Panc1 (cell line): Measurements from ENCODE around the gene NIPAL3. TPM values are rescaled to one million over a fixed set of nuclear protein-coding genes. Genes with fewer than 3 reads are reported as not detected.

Source experiments
- ATAC-seq: fragments of 200-7000 bp; cut with Tn5 transposase; 2 replicates; pipeline ENCODE4 v1.9.1; 2020; ENCODE audit warnings: mild to moderate bottlenecking, moderate library complexity
- BruUV-seq: library from RNA; stranded (reverse); fragments of 400-500 nt; replicated peaks from 2 replicates; lab custom pipeline; 2021; lab: Mats Ljungman, UMichigan
- CTCF ChIA-PET: fragments of 300-600 bp; sonication (Branson Sonifier 250); formaldehyde crosslinking; loops from one replicate; lab custom pipeline; 2022; ENCODE audit warnings: antibody characterized with exemption; lab: Charles Lee
- POLR2A ChIA-PET: fragments of 300-600 bp; sonication (Branson Sonifier 250); formaldehyde crosslinking; loops from one replicate; lab custom pipeline; 2022; ENCODE audit warnings: antibody characterized with exemption; lab: Charles Lee
- DNase-seq: peaks from one replicate; pipeline ENCODE4 v3.0.0-alpha.2; 2010; ENCODE audit warnings: low read depth, low spot score
- H3K27ac ChIP-seq: 2 replicates; pipeline ENCODE4 v1.5.1; 2011; ENCODE audit warnings: mild to moderate bottlenecking, low read length, inconsistent platforms
- H3K27me3 ChIP-seq: fragments of 200-500 bp; sonication (Bioruptor generic); 2 replicates; pipeline ENCODE4 v1.6.0; 2014; ENCODE audit warnings: low read length, inconsistent platforms; ENCODE audit not compliant: control insufficient read depth, insufficient read depth
- H3K36me3 ChIP-seq: fragments of 200-500 bp; sonication (Bioruptor generic); 2 replicates; pipeline ENCODE4 v1.5.1; 2014; ENCODE audit warnings: inconsistent platforms, mild to moderate bottlenecking, low read length, moderate library complexity; ENCODE audit not compliant: control insufficient read depth, insufficient read depth
- H3K4me1 ChIP-seq: 2 replicates; pipeline ENCODE4 v1.5.1; 2011; ENCODE audit warnings: inconsistent platforms, mild to moderate bottlenecking, low read length, moderate library complexity; ENCODE audit not compliant: control insufficient read depth, insufficient read depth
- H3K4me3 ChIP-seq, 2 experiments: 2 replicates each; pipeline ENCODE4 v1.5.1; 2011 to 2012; ENCODE audit warnings: low read depth in 2 of 2, low read length in 2 of 2, mild to moderate bottlenecking in 2 of 2, inconsistent platforms in 1 of 2, moderate library complexity in 1 of 2
- H3K9me3 ChIP-seq: fragments of 200-500 bp; sonication (Bioruptor generic); 2 replicates; pipeline ENCODE4 v1.5.1; 2014; ENCODE audit warnings: low read depth, mild to moderate bottlenecking, inconsistent platforms, low read length, moderate library complexity; ENCODE audit not compliant: control insufficient read depth, insufficient read depth
- CTCF ChIP-seq: fragments of 450-650 bp; IDR thresholded peaks from 2 replicates; pipeline ENCODE4 v1.5.1; 2017; ENCODE audit warnings: mild to moderate bottlenecking
- POLR2AphosphoS5 ChIP-seq: IDR thresholded peaks from 2 replicates; pipeline ENCODE4 v1.6.1; 2012; ENCODE audit warnings: mild to moderate bottlenecking, low read depth, low read length, moderate library complexity
- REST ChIP-seq, 2 experiments: IDR thresholded peaks; 2 replicates each; pipeline ENCODE4 v1.6.1; 2011 to 2012; ENCODE audit warnings: low read depth in 2 of 2, control low read depth in 1 of 2, low read length in 1 of 2, mild to moderate bottlenecking in 1 of 2, moderate library complexity in 1 of 2; ENCODE audit not compliant: insufficient read depth in 1 of 2
- SIN3A ChIP-seq: IDR thresholded peaks from 2 replicates; pipeline ENCODE4 v1.6.1; 2012; ENCODE audit warnings: low read depth, mild to moderate bottlenecking, low read length, moderate library complexity, borderline replicate concordance; ENCODE audit not compliant: insufficient read depth
- TCF7L2 ChIP-seq: IDR thresholded peaks from 2 replicates; pipeline ENCODE4 v1.6.1; 2011; ENCODE audit warnings: mild to moderate bottlenecking, low read depth, low read length, inconsistent platforms
- in situ Hi-C: cut with HindIII; loops from 2 replicates; pipeline ENCODE4 v1.10.0; 2016; ENCODE audit warnings: low sequenced_read_pairs, low pct_unique_long_range_greater_than_20kb
- intact Hi-C: fragments of 100-400 bp; cut with micrococcal nuclease; formaldehyde crosslinking; loops from one replicate; pipeline ENCODE4 v1.10.0; 2022; ENCODE audit not compliant: unreplicated experiment
- total RNA-seq: library from RNA; stranded (reverse); gene quantifications from one replicate; pipeline ENCODE4 v1.2.1, GENCODE V29; 2021; ENCODE audit not compliant: unreplicated experiment

The NIPAL3 gene
- total RNA-seq, 1 experiment from 2014 or later = 13.6 TPM

- in situ Hi-C loops = no loop called here
- no peak for DNase-seq
- no peak for TF ChIP-seq TCF7L2
- no peak for TF ChIP-seq CTCF
- TF ChIP-seq REST (IDR thresholded peaks at IDR 0.05; ENCODE audit: insufficient read depth in 1 of 2, low read depth in 2 of 2, low read length in 1 of 2) = no peak
- TF ChIP-seq POLR2AphosphoS5 = no peak
- no peak for TF ChIP-seq SIN3A
- no peaks in the 10 kb centered on the region for H3K9me3 ChIP-seq
- no TSS peak for BruUV-seq
- intact Hi-C loops = no loop called here
- no peak overlapping the region for H3K4me3 ChIP-seq
- H3K4me1 ChIP-seq = peaks cover 8% of the 10 kb centered on the region
- ChIA-PET CTCF (interaction anchor here (0.6 to 0.7 kb wide), 3 partner anchors 9 to 227 kb away, joined by 4 read pairs; no protein-coding TSS in a partner anchor), POLR2A (no interaction called here)
- no peaks in the 10 kb centered on the region for H3K27me3 ChIP-seq
- no peak overlapping the region for H3K27ac ChIP-seq
- ATAC-seq = no peak
- H3K36me3 ChIP-seq = no peaks in the 10 kb centered on the region; the same call in 1 of the 2 replicates
Measured at GRCh38 chr1:24500448-24501048, 84.9 kb downstream of the NIPAL3 start.

- TF ChIP-seq TCF7L2 (0 out of 2 replicates have a peak, but pooled peaks have one; percentile 49), REST (IDR thresholded peaks at IDR 0.05; ENCODE audit: insufficient read depth in 1 of 2, low read depth in 2 of 2, low read length in 1 of 2) (no peak)
- peak overlapping the region; percentile 78 to 84 for H3K4me3 ChIP-seq
- ATAC-seq = no peak
- peak overlapping the region; percentile 82 for H3K27ac ChIP-seq
- intact Hi-C loops = no loop called here
- no peak for DNase-seq
- BruUV-seq = no TSS peak
- ChIA-PET CTCF (interaction anchor here (0.7 to 1.2 kb wide), 3 partner anchors 14 to 1247 kb away, joined by 3 to 7 read pairs (median 3); partner anchors contain the start of gene NIPAL3), POLR2A (interaction anchor here (0.5 to 0.6 kb wide), 2 partner anchors 36 to 779 kb away, joined by 4 to 6 read pairs; no protein-coding TSS in a partner anchor)
- no peaks in the 10 kb centered on the region; the same call in 1 of the 2 replicates for H3K36me3 ChIP-seq
- H3K27me3 ChIP-seq = no peaks in the 10 kb centered on the region
- peaks cover 8% of the 10 kb centered on the region for H3K4me1 ChIP-seq
- no peaks in the 10 kb centered on the region for H3K9me3 ChIP-seq
- in situ Hi-C loops = no loop called here
Measured at GRCh38 chr1:24501371-24502064, 85.9 kb downstream of the NIPAL3 start.
